WTC11 (cell line): ENCODE results near the gene SDF2.

Experiments
- CTCF ChIP-seq: fragments of 200-600 bp; IDR thresholded peaks from 2 replicates; pipeline ENCODE4 v1.8.0; 2022; ENCODE audit warnings: antibody characterized with exemption
- ZBTB21 ChIP-seq: sonication (generic); formaldehyde crosslinking; IDR thresholded peaks from 2 replicates; pipeline ENCODE4 v1.8.1; 2023; ENCODE audit warnings: mild to moderate bottlenecking, missing genetic modification reagents, borderline replicate concordance
- TF ChIP-seq, protein P1 (sequence below): sonication (generic); formaldehyde crosslinking; IDR thresholded peaks from 2 replicates; pipeline ENCODE4 v1.8.1; 2022; ENCODE audit warnings: low read depth, mild to moderate bottlenecking, moderate library complexity, missing genetic modification reagents, borderline replicate concordance

- TF ChIP-seq CTCF (no peak), ZBTB21 (CRISPR knock-in tag) (no peak)
- TF ChIP-seq, protein P1, sequence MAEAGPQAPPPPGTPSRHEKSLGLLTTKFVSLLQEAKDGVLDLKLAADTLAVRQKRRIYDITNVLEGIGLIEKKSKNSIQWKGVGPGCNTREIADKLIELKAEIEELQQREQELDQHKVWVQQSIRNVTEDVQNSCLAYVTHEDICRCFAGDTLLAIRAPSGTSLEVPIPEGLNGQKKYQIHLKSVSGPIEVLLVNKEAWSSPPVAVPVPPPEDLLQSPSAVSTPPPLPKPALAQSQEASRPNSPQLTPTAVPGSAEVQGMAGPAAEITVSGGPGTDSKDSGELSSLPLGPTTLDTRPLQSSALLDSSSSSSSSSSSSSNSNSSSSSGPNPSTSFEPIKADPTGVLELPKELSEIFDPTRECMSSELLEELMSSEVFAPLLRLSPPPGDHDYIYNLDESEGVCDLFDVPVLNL (CRISPR knock-in tag), result no peak
These were observed 26.8 kb upstream of the SDF2 start for GRCh38 chr17:28688481-28688880.
